ENCODE measurements around the gene CACNA2D3.

CACNA2D3 gene

GRCh38 chr3:54538346-54538745 is 416.0 kb downstream of the CACNA2D3 start:
- no peaks in the 10 kb centered on the region for H3K9me3 ChIP-seq (replicated peaks; ENCODE audit: insufficient read depth, low read length)
- no peaks in the 10 kb centered on the region for H3K36me3 ChIP-seq (replicated peaks; ENCODE audit: insufficient read depth, low read length)
- DNase-seq: no peak

GRCh38 chr3:54541369-54541768 is 419.0 kb downstream of the CACNA2D3 start:
- Histone ChIP-seq H2AFZ (ENCODE audit: low read length) (no peak overlapping the region), H3K9me3 (replicated peaks; ENCODE audit: insufficient read depth, low read length) (no peaks in the 10 kb centered on the region), H3F3A (ENCODE audit: insufficient read depth, low read length) (no peaks in the 10 kb centered on the region), H3K4me2 (ENCODE audit: low read depth, low read length) (no peak overlapping the region), H4K20me1 (ENCODE audit: insufficient read depth, low read length) (no peaks in the 10 kb centered on the region), H3K36me3 (replicated peaks; ENCODE audit: insufficient read depth, low read length) (no peaks in the 10 kb centered on the region), H3K4me1 (ENCODE audit: low read length) (no peaks in the 10 kb centered on the region), H3K9me2 (replicated peaks; ENCODE audit: insufficient read depth, low read length) (no peaks in the 10 kb centered on the region), H3K9ac (ENCODE audit: low read length) (no peak overlapping the region), H3K79me2 (ENCODE audit: low read length) (no peaks in the 10 kb centered on the region), H3K27ac (ENCODE audit: low read length) (no peak overlapping the region), H3K27me3 (replicated peaks; ENCODE audit: insufficient read depth, low read length) (no peaks in the 10 kb centered on the region), H3K4me3 (ENCODE audit: low read length) (no peak overlapping the region)
- DNase-seq: no peak
- TF ChIP-seq CTCF (IDR thresholded peaks at IDR 0.05; ENCODE audit: low read length) (no peak), EZH2 (optimal IDR thresholded peaks at IDR 0.05; ENCODE audit: low read depth, low read length) (no peak), EZH2phosphoT487 (IDR thresholded peaks at IDR 0.05; ENCODE audit: low read length) (no peak)

More at GRCh38 chr3:54538346-54538745, 416.0 kb downstream of the CACNA2D3 start:
- Histone ChIP-seq H3K9me2 (replicated peaks; ENCODE audit: insufficient read depth, low read length) (no peaks in the 10 kb centered on the region), H3F3A (ENCODE audit: insufficient read depth, low read length) (no peaks in the 10 kb centered on the region), H3K27ac (ENCODE audit: low read length) (no peak overlapping the region), H3K9ac (ENCODE audit: low read length) (no peak overlapping the region), H3K4me1 (ENCODE audit: low read length) (no peaks in the 10 kb centered on the region), H3K27me3 (replicated peaks; ENCODE audit: insufficient read depth, low read length) (no peaks in the 10 kb centered on the region), H2AFZ (ENCODE audit: low read length) (no peak overlapping the region), H4K20me1 (ENCODE audit: insufficient read depth, low read length) (no peaks in the 10 kb centered on the region), H3K4me2 (ENCODE audit: low read depth, low read length) (no peak overlapping the region), H3K4me3 (ENCODE audit: low read length) (no peak overlapping the region), H3K79me2 (ENCODE audit: low read length) (no peaks in the 10 kb centered on the region)
- TF ChIP-seq EZH2 (optimal IDR thresholded peaks at IDR 0.05; ENCODE audit: low read depth, low read length) (no peak), EZH2phosphoT487 (IDR thresholded peaks at IDR 0.05; ENCODE audit: low read length) (no peak), CTCF (IDR thresholded peaks at IDR 0.05; ENCODE audit: low read length) (no peak)

GRCh38 chr3:54543446-54543845 is 421.1 kb downstream of the CACNA2D3 start:
- Histone ChIP-seq H3K27ac (ENCODE audit: low read length) (no peak overlapping the region), H2AFZ (ENCODE audit: low read length) (no peak overlapping the region), H3K79me2 (ENCODE audit: low read length) (no peaks in the 10 kb centered on the region), H3K9me3 (replicated peaks; ENCODE audit: insufficient read depth, low read length) (no peaks in the 10 kb centered on the region), H3K4me3 (ENCODE audit: low read length) (no peak overlapping the region), H3K36me3 (replicated peaks; ENCODE audit: insufficient read depth, low read length) (no peaks in the 10 kb centered on the region), H3K9ac (ENCODE audit: low read length) (no peak overlapping the region), H3K4me2 (ENCODE audit: low read depth, low read length) (no peak overlapping the region), H4K20me1 (ENCODE audit: insufficient read depth, low read length) (no peaks in the 10 kb centered on the region), H3F3A (ENCODE audit: insufficient read depth, low read length) (no peaks in the 10 kb centered on the region), H3K27me3 (replicated peaks; ENCODE audit: insufficient read depth, low read length) (no peaks in the 10 kb centered on the region), H3K9me2 (replicated peaks; ENCODE audit: insufficient read depth, low read length) (no peaks in the 10 kb centered on the region), H3K4me1 (ENCODE audit: low read length) (no peaks in the 10 kb centered on the region)
- TF ChIP-seq CTCF (IDR thresholded peaks at IDR 0.05; ENCODE audit: low read length): no peak
- no peak for TF ChIP-seq EZH2 (optimal IDR thresholded peaks at IDR 0.05; ENCODE audit: low read depth, low read length)
- no peak for TF ChIP-seq EZH2phosphoT487 (IDR thresholded peaks at IDR 0.05; ENCODE audit: low read length)
- no peak for DNase-seq
